Stimulated activated CD4-positive, alpha-beta T cell treated with anti-CD3 and anti-CD28 coated beads, Interleukin-1b, Interleukin-23, amount 100 ng/mL, for 48 hours (primary cell): ENCODE data around the gene ZNF687.
"Not testable (repeated sequence)": the region's sequence is repeated elsewhere in the genome, so short reads cannot be mapped to it uniquely, and the experiment has no call there.

Experiments used
- DNase-seq: peaks from one replicate; pipeline ENCODE4 v3.0.0-alpha.2; 2020

ZNF687 gene, protein sequence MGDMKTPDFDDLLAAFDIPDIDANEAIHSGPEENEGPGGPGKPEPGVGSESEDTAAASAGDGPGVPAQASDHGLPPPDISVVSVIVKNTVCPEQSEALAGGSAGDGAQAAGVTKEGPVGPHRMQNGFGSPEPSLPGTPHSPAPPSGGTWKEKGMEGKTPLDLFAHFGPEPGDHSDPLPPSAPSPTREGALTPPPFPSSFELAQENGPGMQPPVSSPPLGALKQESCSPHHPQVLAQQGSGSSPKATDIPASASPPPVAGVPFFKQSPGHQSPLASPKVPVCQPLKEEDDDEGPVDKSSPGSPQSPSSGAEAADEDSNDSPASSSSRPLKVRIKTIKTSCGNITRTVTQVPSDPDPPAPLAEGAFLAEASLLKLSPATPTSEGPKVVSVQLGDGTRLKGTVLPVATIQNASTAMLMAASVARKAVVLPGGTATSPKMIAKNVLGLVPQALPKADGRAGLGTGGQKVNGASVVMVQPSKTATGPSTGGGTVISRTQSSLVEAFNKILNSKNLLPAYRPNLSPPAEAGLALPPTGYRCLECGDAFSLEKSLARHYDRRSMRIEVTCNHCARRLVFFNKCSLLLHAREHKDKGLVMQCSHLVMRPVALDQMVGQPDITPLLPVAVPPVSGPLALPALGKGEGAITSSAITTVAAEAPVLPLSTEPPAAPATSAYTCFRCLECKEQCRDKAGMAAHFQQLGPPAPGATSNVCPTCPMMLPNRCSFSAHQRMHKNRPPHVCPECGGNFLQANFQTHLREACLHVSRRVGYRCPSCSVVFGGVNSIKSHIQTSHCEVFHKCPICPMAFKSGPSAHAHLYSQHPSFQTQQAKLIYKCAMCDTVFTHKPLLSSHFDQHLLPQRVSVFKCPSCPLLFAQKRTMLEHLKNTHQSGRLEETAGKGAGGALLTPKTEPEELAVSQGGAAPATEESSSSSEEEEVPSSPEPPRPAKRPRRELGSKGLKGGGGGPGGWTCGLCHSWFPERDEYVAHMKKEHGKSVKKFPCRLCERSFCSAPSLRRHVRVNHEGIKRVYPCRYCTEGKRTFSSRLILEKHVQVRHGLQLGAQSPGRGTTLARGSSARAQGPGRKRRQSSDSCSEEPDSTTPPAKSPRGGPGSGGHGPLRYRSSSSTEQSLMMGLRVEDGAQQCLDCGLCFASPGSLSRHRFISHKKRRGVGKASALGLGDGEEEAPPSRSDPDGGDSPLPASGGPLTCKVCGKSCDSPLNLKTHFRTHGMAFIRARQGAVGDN

GRCh38 chr1:151281969-151282882, at the start of gene ZNF687:
Gene ZNF687, plus strand, starts transcription at chr1:151282299. Its CDS starts 3,993 bp downstream, at chr1:151286292.
- DNase-seq, result peak; percentile 99

- DNase-seq, result no peak
Measured at GRCh38 chr1:151235235-151235634, 46.9 kb upstream of the ZNF687 start.

DNA sequence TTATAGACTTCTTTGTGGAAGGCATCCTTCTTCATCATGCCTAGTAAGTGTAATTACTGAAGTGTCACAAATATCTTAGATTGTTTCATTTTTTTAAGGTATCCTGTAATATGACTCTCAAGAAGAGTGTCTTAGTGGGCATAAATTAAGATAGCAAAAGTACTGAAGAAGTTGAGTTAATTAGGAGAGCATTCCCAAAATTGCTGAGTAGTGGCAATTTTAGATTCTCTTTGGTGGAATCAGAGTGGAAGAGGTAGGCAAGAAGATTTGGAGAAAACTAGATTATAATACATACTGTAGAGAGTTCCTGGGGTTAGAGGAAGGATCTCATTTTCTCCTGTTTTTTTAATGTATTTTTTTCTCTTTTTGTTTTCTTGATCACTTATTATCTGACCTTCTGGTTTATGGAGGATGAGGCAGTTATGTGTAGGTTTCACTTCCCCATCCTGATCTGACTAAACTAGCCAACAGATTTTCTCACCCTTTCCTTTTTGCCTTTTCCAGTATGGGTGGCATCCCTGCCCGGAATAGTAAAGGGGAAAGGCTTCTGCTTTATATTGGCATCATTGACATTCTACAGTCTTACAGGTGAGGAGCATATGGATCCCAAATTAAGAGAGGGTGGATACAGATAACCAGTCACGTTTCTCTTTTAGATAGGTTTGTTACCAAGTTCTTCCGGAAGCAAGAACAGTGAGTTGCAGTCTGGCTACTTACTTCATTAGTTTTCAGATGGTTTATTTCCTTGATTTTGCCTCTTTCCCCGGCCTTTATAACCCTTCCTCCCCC, 44.2 kb upstream of the ZNF687 start:
- no peak for DNase-seq

DNA sequence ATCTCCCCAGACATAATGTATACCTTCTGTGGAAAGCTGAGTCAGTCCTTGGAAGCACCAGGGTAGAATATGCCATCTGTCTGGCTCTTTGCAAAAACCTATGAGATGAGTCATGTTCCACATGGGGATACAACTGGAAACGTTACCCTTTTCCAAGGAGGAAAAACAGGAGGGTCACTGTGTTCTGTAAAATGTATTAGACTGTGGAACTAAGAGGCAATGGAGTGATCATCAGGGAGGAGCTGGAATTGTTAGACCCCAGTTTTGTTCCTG, 43.7 kb upstream of the ZNF687 start:
- DNase-seq, result no peak

GRCh38 chr1:151242442-151242841, 39.7 kb upstream of the ZNF687 start:
- no peak for DNase-seq

DNA sequence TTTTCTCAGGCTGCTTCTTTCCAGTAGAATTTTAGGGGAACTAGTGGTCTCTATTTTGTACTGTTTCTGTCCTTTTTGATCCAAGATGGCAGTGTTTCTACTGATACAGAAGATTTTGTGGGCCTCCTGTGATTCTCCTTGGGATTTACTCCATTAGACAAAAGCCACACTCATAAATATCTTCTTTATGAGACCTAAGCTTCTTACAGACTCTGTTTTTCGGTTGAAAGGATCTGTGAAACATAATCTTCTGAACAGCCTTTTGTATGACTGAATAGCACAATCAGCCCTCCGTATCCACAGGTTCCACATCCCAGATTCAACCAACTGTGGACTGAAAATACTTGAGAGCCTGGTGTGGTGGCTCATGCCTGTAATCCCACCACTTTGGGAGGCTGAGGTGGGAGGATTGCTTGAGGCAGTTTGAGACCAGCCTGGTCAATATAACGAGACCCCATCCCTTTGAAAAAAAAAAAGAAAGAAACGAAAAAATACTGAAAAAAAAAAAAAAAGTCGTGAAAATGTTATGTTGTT, 38.3 kb upstream of the ZNF687 start:
- DNase-seq, result no peak

- DNase-seq, result no peak
Measured at GRCh38 chr1:151246786-151247185, 35.3 kb upstream of the ZNF687 start.

DNA sequence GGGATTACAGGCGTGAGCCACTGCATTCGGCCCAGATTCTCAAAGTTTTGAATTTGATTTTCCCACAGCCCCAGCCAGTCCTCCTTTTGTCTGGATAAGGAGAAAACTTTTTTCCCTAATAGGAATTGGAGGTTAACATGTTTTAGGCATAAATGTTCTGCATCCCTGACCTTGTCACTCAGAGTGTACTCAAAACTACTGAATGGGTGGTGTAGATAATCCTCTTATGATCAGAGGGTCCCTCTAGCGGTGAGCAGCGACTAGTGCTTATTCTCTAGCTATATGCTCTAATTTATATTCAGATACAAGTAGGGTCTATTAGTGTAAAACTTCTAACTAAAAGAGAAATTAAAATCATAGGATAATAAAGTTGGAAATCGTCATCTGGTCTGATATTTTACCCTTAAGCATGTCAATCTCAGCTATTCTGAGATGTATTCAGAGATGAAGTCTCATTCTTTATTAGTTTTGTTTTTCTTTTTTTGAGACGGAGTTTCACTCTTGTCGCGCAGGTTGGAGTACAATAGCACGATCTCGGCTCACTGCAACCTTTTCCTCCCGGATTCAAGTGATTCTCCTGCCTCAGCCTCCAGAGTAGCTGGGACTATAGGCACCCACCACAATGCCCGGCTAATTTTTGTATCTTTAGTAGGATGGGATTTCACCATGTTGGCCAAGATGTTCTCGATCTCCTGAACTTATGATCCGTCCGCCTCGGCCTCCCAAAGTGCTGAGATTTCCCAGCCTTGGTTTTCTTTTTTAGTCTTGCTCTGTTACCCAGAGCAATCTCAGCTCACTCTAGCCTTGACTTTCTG, 30.2 kb upstream of the ZNF687 start:
- DNase-seq, result peak; percentile 61

DNA sequence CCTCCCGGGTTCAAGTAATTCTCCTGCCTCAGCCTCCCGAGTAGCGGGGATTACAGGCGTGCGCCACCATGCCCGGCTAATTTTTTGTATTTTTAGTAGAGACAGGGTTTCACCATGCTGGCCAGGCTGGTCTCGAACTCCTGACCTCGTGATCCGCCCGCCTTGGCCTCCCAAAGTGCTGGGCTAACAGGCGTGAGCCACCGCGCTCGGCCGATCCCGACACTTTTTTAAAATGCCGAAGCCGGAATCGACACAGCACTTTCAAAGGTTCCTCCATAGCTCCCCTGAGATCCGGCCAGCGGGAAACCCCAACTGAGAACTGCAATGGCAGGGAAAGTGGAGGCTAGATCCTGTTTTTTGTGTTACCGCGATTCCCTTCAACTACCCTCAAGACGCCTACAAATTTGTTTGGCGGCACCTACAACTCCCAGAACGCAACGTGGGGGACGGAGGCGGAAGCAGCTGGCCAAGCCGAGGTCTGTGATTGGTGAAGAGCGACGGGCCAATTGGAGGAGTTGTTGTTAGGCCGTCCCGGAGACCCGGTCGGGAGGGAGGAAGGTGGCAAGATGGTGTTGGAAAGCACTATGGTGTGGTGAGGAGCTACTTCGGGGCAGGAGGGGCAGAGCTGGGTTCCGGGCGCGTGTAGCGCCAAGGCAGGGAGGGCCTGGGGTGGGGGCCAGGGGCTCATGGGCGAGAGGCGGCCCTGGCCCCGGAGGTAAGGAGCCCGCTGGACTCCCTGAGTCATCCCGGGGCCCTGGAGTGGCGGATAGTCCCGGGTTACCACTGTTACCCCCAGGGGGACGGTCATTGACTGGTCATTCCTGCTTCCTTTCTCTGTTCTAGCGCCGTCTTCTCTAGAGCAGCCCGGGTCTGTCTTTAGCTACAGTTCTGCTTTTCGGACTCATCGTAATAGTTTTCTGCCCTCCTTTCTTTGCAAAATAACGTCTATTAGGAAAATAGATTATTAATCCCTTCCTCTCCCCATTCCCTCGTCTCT, 27.6 kb upstream of the ZNF687 start, which contains the start of gene PSMD4:
TSS of gene PSMD4 (plus strand) at position 518 of the 997 bp plus-strand sequence. CDS start at position 567, 49 bp downstream.
- DNase-seq, result peak; percentile 93

DNA sequence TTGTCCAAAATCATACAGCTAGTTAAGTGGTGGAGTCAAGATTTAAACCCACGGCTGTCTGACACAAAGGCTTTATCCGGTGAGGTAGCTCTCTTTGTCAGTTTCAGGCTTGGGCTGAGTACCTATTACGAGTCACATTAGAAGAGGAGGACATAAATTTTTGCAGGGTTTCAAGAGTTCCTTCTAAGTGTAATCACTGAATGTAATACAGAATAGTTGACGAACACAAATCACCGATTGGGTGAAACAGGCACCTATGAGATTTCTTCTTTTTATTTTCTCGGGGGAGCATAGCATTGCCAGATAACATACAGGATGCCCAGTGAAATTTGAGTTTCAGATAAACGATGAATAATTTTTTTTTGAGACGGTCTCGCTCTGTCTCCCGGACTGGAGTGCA, 26.7 kb upstream of the ZNF687 start:
- DNase-seq, result no peak

GRCh38 chr1:151259351-151259750, 22.7 kb upstream of the ZNF687 start:
- DNase-seq, result no peak

DNA sequence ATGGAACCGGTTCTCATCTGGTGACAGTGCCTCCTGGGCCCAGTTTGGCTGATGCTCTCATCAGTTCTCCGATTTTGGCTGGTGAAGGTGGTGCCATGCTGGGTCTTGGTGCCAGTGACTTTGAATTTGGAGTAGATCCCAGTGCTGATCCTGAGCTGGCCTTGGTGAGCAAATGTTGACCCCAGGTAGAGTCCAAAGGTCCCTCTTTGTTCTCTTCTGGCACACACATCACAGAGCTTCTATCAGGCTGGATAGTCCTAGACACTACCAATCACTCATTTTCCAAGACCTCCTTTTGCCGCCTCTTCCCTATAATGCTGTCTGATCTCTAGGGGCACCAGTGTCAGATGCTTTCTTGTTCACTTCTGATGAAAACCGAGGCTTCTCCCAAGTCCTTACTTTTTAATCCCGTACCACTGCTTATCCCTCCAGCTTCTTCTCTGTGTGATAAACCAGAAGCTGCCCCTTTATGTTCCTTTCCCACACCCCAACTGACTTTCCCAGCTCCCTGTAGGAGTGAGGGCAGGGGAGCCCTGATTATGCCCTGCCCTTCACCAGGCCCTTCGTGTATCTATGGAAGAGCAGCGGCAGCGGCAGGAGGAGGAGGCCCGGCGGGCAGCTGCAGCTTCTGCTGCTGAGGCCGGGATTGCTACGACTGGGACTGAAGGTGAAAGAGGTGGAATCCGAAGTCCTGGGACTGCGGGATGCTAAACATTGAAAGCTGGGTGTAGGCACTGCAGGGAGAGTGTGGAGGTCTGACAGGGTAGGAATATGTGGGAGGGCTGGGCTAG, 16.5 kb upstream of the ZNF687 start:
- no peak for DNase-seq

- DNase-seq, result no peak
Measured at GRCh38 chr1:151266315-151266714, 15.8 kb upstream of the ZNF687 start.

- DNase-seq, result no peak
Measured at GRCh38 chr1:151266821-151267220, 15.3 kb upstream of the ZNF687 start.

DNA sequence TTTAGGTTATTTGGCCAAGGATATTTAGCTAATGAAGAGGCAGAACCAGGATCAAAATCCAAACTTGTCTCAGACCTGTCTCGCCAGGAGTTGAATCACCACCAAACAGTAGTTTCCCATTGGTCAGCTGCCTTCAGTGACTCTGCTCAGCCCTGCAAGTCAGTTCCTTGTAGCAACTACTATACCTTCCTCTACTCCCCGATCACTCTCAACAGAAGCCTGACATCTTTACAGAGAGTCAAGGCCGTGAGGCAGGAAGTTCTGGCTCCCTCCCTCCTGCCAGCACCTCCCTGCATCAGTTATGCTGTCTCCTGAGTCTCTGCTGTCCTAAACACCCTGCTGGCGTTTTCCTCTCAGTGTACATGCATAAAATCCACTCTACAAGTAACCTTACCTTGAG, 14.3 kb upstream of the ZNF687 start:
- no peak for DNase-seq

- no peak for DNase-seq
Measured at GRCh38 chr1:151273924-151274466, 8.1 kb upstream of the ZNF687 start.

- DNase-seq, result not testable (repeated sequence)
Measured at GRCh38 chr1:151275341-151275740, 6.8 kb upstream of the ZNF687 start.

DNA sequence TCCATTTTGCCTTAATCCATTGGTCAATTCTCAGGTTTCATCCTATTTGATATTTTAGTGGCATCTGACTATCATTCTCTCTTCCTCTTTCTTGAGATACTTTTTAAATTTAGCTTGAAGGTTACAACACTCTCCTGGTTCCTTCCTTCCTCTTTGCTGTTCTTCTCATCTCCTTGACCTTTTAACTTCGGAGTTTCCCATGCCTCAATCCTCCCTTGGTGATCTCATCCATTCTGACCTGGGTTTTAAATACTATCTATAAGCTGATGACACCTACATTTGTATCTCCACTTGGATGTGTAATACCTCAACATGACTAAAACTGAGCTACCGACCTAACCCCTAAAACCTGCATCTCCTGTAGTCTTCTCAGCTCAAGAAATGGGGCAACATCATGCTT, 4.8 kb upstream of the ZNF687 start:
- DNase-seq, result peak; percentile 20
